ENCODE data around the gene MTCL1. TPM values are rescaled to one million over a fixed set of nuclear protein-coding genes. Genes with fewer than 3 reads are reported as not detected.

Gene MTCL1
- total RNA-seq, 2 experiments from 2014 or later: 0.92 to 1.1 TPM

GRCh38 chr18:8820396-8821082, 115.2 kb downstream of the MTCL1 start:
- CTCF ChIA-PET: no interaction called here
- POLR2A ChIA-PET: no interaction called here

GRCh38 chr18:8821083-8821465, 115.7 kb downstream of the MTCL1 start:
- POLR2A ChIA-PET: no interaction called here
- CTCF ChIA-PET: no interaction called here

GRCh38 chr18:8821531-8821930, 116.2 kb downstream of the MTCL1 start:
- ChIA-PET POLR2A (no interaction called here), CTCF (no interaction called here)

GRCh38 chr18:8822643-8823042, 117.3 kb downstream of the MTCL1 start:
- ChIA-PET POLR2A (no interaction called here), CTCF (no interaction called here)

- POLR2A ChIA-PET: no interaction called here
- CTCF ChIA-PET: no interaction called here
Measured at GRCh38 chr18:8823530-8823929, 118.2 kb downstream of the MTCL1 start.

GRCh38 chr18:8824846-8825245, 119.5 kb downstream of the MTCL1 start:
- CTCF ChIA-PET: no interaction called here
- POLR2A ChIA-PET: no interaction called here

GRCh38 chr18:8825273-8825672, 119.9 kb downstream of the MTCL1 start:
- ChIA-PET CTCF (no interaction called here), POLR2A (no interaction called here)

- POLR2A ChIA-PET: no interaction called here
- CTCF ChIA-PET: no interaction called here
Measured at GRCh38 chr18:8825729-8826375, 120.5 kb downstream of the MTCL1 start.

GRCh38 chr18:8826514-8826913, 121.2 kb downstream of the MTCL1 start:
- ChIA-PET POLR2A (no interaction called here), CTCF (no interaction called here)

- CTCF ChIA-PET: no interaction called here
- POLR2A ChIA-PET: no interaction called here
Measured at GRCh38 chr18:8826971-8827370, 121.6 kb downstream of the MTCL1 start.

- ChIA-PET CTCF (no interaction called here), POLR2A (no interaction called here)
Measured at GRCh38 chr18:8828300-8828699, 122.9 kb downstream of the MTCL1 start.

- POLR2A ChIA-PET: no interaction called here
- CTCF ChIA-PET: no interaction called here
Measured at GRCh38 chr18:8828798-8829197, 123.4 kb downstream of the MTCL1 start.

- ChIA-PET CTCF (no interaction called here), POLR2A (no interaction called here)
Measured at GRCh38 chr18:8830067-8831060, 125.0 kb downstream of the MTCL1 start.

- CTCF ChIA-PET: no interaction called here
- POLR2A ChIA-PET: no interaction called here
Measured at GRCh38 chr18:8831112-8831511, 125.8 kb downstream of the MTCL1 start.

GRCh38 chr18:8831531-8831930, 126.2 kb downstream of the MTCL1 start:
- CTCF ChIA-PET: interaction anchor here (0.9 kb wide), 1 partner anchor 25 kb away, joined by 3 read pairs; no protein-coding TSS in a partner anchor
- POLR2A ChIA-PET: no interaction called here

GRCh38 chr18:8833480-8833879, 128.1 kb downstream of the MTCL1 start:
- ChIA-PET CTCF (no interaction called here), POLR2A (no interaction called here)

GRCh38 chr18:8834881-8835280, 129.5 kb downstream of the MTCL1 start:
- ChIA-PET POLR2A (no interaction called here), CTCF (no interaction called here)

GRCh38 chr18:8835521-8835953, 130.2 kb downstream of the MTCL1 start:
- POLR2A ChIA-PET: no interaction called here
- CTCF ChIA-PET: no interaction called here

GRCh38 chr18:8839281-8839680, 133.9 kb downstream of the MTCL1 start:
- ChIA-PET POLR2A (no interaction called here), CTCF (no interaction called here)

GRCh38 chr18:8841781-8842485, 136.6 kb downstream of the MTCL1 start:
- POLR2A ChIA-PET: no interaction called here
- CTCF ChIA-PET: no interaction called here

Data from activated CD8-positive, alpha-beta memory T cell treated with anti-CD3 and anti-CD28 coated beads for 36 hours (primary cell).